HepG2 (cell line): ENCODE data around the gene TOM1L2. TPM values are rescaled to one million over a fixed set of nuclear protein-coding genes. Genes with fewer than 3 reads are reported as not detected.
A peak's percentile ranks its signal among the peaks of the same experiment; 100 is the strongest.

Experiments used
- BRCA1 ChIP-seq: sonication (generic); formaldehyde crosslinking; IDR thresholded peaks from 2 replicates; pipeline ENCODE4 v1.4.0; 2020; ENCODE audit warnings: missing genetic modification reagents
- CCDC6 ChIP-seq: sonication (generic); formaldehyde crosslinking; IDR thresholded peaks from 2 replicates; pipeline ENCODE4 v1.8.1; 2022; ENCODE audit warnings: mild to moderate bottlenecking, missing genetic modification reagents, moderate library complexity
- HNF4G ChIP-seq, 2 experiments: sonication (generic) in 1 of 2; formaldehyde crosslinking in 1 of 2; IDR thresholded peaks; 2 replicates each; pipeline versions ENCODE4 v1.4.0 to v1.6.1; 2011 to 2020; ENCODE audit warnings: borderline replicate concordance in 2 of 2, low read depth in 2 of 2, mild to moderate bottlenecking in 2 of 2, low read length in 1 of 2, missing genetic modification reagents in 1 of 2, moderate library complexity in 1 of 2
- KMT2B ChIP-seq: IDR thresholded peaks from 2 replicates; pipeline ENCODE4 v1.6.1; 2016; ENCODE audit warnings: missing genetic modification reagents, missing compliant biosample characterization
- MEF2D ChIP-seq: sonication (generic); formaldehyde crosslinking; IDR thresholded peaks from 2 replicates; pipeline ENCODE4 v1.5.1; 2020; ENCODE audit warnings: mild to moderate bottlenecking, missing genetic modification reagents
- NR0B2 ChIP-seq: sonication (generic); formaldehyde crosslinking; IDR thresholded peaks from 2 replicates; pipeline ENCODE4 v1.4.0; 2020; ENCODE audit warnings: mild to moderate bottlenecking, missing genetic modification reagents
- PPARG ChIP-seq: conservative IDR thresholded peaks from 2 replicates; pipeline ENCODE4 v1.6.1; 2016; ENCODE audit warnings: missing biosample characterization, missing genetic modification reagents
- REST ChIP-seq, 2 experiments: IDR thresholded peaks; 2 replicates each; pipeline ENCODE4 v1.6.1; 2011 to 2012; ENCODE audit warnings: low read length in 2 of 2, borderline replicate concordance in 1 of 2, low read depth in 1 of 2, mild to moderate bottlenecking in 1 of 2, moderate library complexity in 1 of 2
- RXRA ChIP-seq: sonication (generic); formaldehyde crosslinking; IDR thresholded peaks from 2 replicates; pipeline ENCODE4 v1.5.1; 2020; ENCODE audit warnings: missing genetic modification reagents
- SALL1 ChIP-seq: sonication (generic); formaldehyde crosslinking; IDR thresholded peaks from 2 replicates; pipeline ENCODE4 v1.8.0; 2022; ENCODE audit warnings: mild to moderate bottlenecking, missing genetic modification reagents
- TBL1XR1 ChIP-seq: fragments of 150-350 bp; IDR thresholded peaks from 2 replicates; pipeline ENCODE4 v1.6.1; 2014; ENCODE audit warnings: borderline replicate concordance, low read length; ENCODE audit not compliant: partially characterized antibody
- TEAD3 ChIP-seq: optimal IDR thresholded peaks from 2 replicates; pipeline ENCODE3; 2016; ENCODE audit warnings: borderline replicate concordance
- TFDP1 ChIP-seq: IDR thresholded peaks from 2 replicates; pipeline ENCODE4 v1.6.1; 2016; ENCODE audit warnings: missing compliant biosample characterization, missing genetic modification reagents, borderline replicate concordance
- THRA ChIP-seq: sonication (generic); formaldehyde crosslinking; IDR thresholded peaks from 2 replicates; pipeline ENCODE4 v1.4.0; 2020; ENCODE audit warnings: missing genetic modification reagents, borderline replicate concordance
- XRCC5 ChIP-seq: fragments of 200-400 bp; formaldehyde crosslinking; optimal IDR thresholded peaks from 2 replicates; pipeline ENCODE3; 2017; ENCODE audit warnings: mild to moderate bottlenecking, low read length
- ZNF253 ChIP-seq: sonication (generic); formaldehyde crosslinking; IDR thresholded peaks from 2 replicates; pipeline ENCODE4 v1.8.0; 2022; ENCODE audit warnings: mild to moderate bottlenecking, missing genetic modification reagents, borderline replicate concordance
- ZNF281 ChIP-seq: sonication (generic); formaldehyde crosslinking; IDR thresholded peaks from 2 replicates; pipeline ENCODE4 v1.4.0; 2020; ENCODE audit warnings: missing genetic modification reagents, borderline replicate concordance
- ZNF605 ChIP-seq: sonication (generic); formaldehyde crosslinking; IDR thresholded peaks from 2 replicates; pipeline ENCODE4 v1.8.0; 2022; ENCODE audit warnings: mild to moderate bottlenecking, missing genetic modification reagents
- ZNF644 ChIP-seq: IDR thresholded peaks from 2 replicates; pipeline ENCODE4 v1.6.1; 2016; ENCODE audit warnings: low read depth
- polyA plus RNA-seq, 8 experiments: library from polyadenylated mRNA; depleted of rRNA in 3 of 8; stranded (reverse) in 7 of 8; unstranded in 1 of 8; fragments of >200 nt; fragmentation: Illumina TruSeq in 4 of 8; extraction: Trizol in 4 of 8; gene quantifications; 2 replicates each; pipeline versions ENCODE4 v1.2.1 to v1.2.3, GENCODE V29; 2011 to 2016; ENCODE audit warnings: low read depth in 4 of 8, missing spikeins in 1 of 8, mixed read lengths in 1 of 8; ENCODE audit not compliant: insufficient read depth in 1 of 8
- total RNA-seq, 5 experiments: library from RNA; depleted of rRNA; stranded (reverse); fragments of >200 nt; fragmentation: Illumina TruSeq; extraction: Trizol; gene quantifications; 2 replicates each; pipeline ENCODE4 v1.2.3, GENCODE V29; 2016; ENCODE audit warnings: low read depth in 1 of 5

TOM1L2 gene
- total and polyA plus RNA-seq, 2 of the 13 experiments (the other 11 are each of a cell fraction or from before 2014, with no cell fraction given), result 4.7 to 7.4 TPM

- TF ChIP-seq ZNF644 (CRISPR knock-in tag) (0 out of 2 replicates have a peak, but pooled peaks have one; percentile 17), TBL1XR1 (peak; percentile 65), HNF4G (IDR thresholded peaks at IDR 0.05; ENCODE audit: borderline replicate concordance, low read depth, low read length) (peak; percentile 95; the same call in 1 of the 2 replicates), HNF4G (CRISPR knock-in tag; IDR thresholded peaks at IDR 0.05; ENCODE audit: borderline replicate concordance, low read depth) (peak; percentile 97), RXRA (peak; percentile 99), BRCA1 (CRISPR knock-in tag) (peak; percentile 86; the same call in 1 of the 2 replicates), PPARG (CRISPR knock-in tag) (peak; percentile 91), ZNF605 (0 out of 2 replicates have a peak, but pooled peaks have one; percentile 37), ZNF253 (CRISPR knock-in tag) (no peak), XRCC5 (peak; percentile 88), REST (IDR thresholded peaks at IDR 0.05; ENCODE audit: borderline replicate concordance in 1 of 2, low read depth in 1 of 2, low read length in 2 of 2) (peak in 1 of 2 experiments; percentile 41; a peak in 1 of 4 replicates), TFDP1 (CRISPR knock-in tag) (peak; percentile 86; the same call in 1 of the 2 replicates), TEAD3 (CRISPR knock-in tag) (peak; percentile 91), CCDC6 (CRISPR knock-in tag) (no peak), ZNF281 (CRISPR knock-in tag) (peak; percentile 34; the same call in 1 of the 2 replicates), KMT2B (CRISPR knock-in tag) (peak; percentile 59; the same call in 1 of the 2 replicates), MEF2D (CRISPR knock-in tag) (peak; percentile 93), THRA (CRISPR knock-in tag) (peak; percentile 92), NR0B2 (CRISPR knock-in tag) (peak; percentile 98; the same call in 1 of the 2 replicates), SALL1 (CRISPR knock-in tag) (peak; percentile 97)
Observed at GRCh38 chr17:17830740-17831207, 141.4 kb downstream of the TOM1L2 start (continued).
